ENCODE results near the gene ZNF385D.

GRCh38 chr3:21466476-21466875 is 284.5 kb downstream of the ZNF385D start:
- TF ChIP-seq GABPA (IDR thresholded peaks at IDR 0.05 in 1 of 2, conservative IDR thresholded peaks at IDR 0.05 in 1 of 2) (no peak), YY1 (IDR thresholded peaks at IDR 0.05) (no peak), TAF1 (conservative IDR thresholded peaks at IDR 0.05) (no peak), HNF4A (conservative IDR thresholded peaks at IDR 0.05) (no peak), REST (IDR thresholded peaks at IDR 0.05) (no peak), CTCF (IDR thresholded peaks at IDR 0.05; ENCODE audit: low read depth, low read length, missing input control) (no peak), SP1 (IDR thresholded peaks at IDR 0.05) (no peak), MAX (IDR thresholded peaks at IDR 0.05) (no peak)

Measured in liver (tissue), 3 donors.